ENCODE measurements around the gene C22orf31.
"Not testable (repeated sequence)": the region's sequence is repeated elsewhere in the genome, so short reads cannot be mapped to it uniquely, and the experiment has no call there.

C22orf31 gene

GRCh38 chr22:29061773-29062172 is at the start of gene C22orf31:
Gene C22orf31 (minus strand): TSS chr22:29061831. CDS start chr22:29061792, 39 bp downstream.
- DNase-seq: no peak

- DNase-seq: no peak
Observed at GRCh38 chr22:29110946-29111345, 49.3 kb upstream of the C22orf31 start.

- no peak for DNase-seq
Observed at GRCh38 chr22:29109822-29110221, 48.2 kb upstream of the C22orf31 start.

- DNase-seq: no peak
Observed at GRCh38 chr22:29108137-29108536, 46.5 kb upstream of the C22orf31 start.

GRCh38 chr22:29106839-29107238 is 45.2 kb upstream of the C22orf31 start:
- DNase-seq: no peak

- no peak for DNase-seq
Observed at GRCh38 chr22:29105468-29105867, 43.8 kb upstream of the C22orf31 start.

GRCh38 chr22:29103121-29103520 is 41.5 kb upstream of the C22orf31 start:
- DNase-seq: no peak

- no peak for DNase-seq
Observed at GRCh38 chr22:29102300-29102699, 40.7 kb upstream of the C22orf31 start.

- DNase-seq: no peak
Observed at GRCh38 chr22:29098296-29098695, 36.7 kb upstream of the C22orf31 start.

- DNase-seq: peak in 7 of 56 donors; percentile 5 to 35 (median 18)
Observed at GRCh38 chr22:29096736-29097669, 35.4 kb upstream of the C22orf31 start.

GRCh38 chr22:29095459-29095858 is 33.8 kb upstream of the C22orf31 start:
- no peak for DNase-seq

GRCh38 chr22:29093501-29094300 is 32.1 kb upstream of the C22orf31 start:
- peak in 6 of 56 donors; percentile 4 to 28 (median 18) for DNase-seq

- DNase-seq: no peak
Observed at GRCh38 chr22:29093030-29093429, 31.4 kb upstream of the C22orf31 start.

GRCh38 chr22:29092243-29092642 is 30.6 kb upstream of the C22orf31 start:
- DNase-seq: no peak

GRCh38 chr22:29090039-29090438 is 28.4 kb upstream of the C22orf31 start:
- DNase-seq: no peak

GRCh38 chr22:29089507-29089906 is 27.9 kb upstream of the C22orf31 start:
- DNase-seq: no peak

GRCh38 chr22:29088809-29089208 is 27.2 kb upstream of the C22orf31 start:
- no peak for DNase-seq

- no peak for DNase-seq
Observed at GRCh38 chr22:29087012-29087411, 25.4 kb upstream of the C22orf31 start.

GRCh38 chr22:29083933-29084591 is 22.4 kb upstream of the C22orf31 start:
- DNase-seq: no peak

GRCh38 chr22:29083576-29083932 is 21.9 kb upstream of the C22orf31 start:
- not testable (repeated sequence) for DNase-seq

GRCh38 chr22:29082826-29083545 is 21.4 kb upstream of the C22orf31 start:
- DNase-seq: no peak

All from nucleus accumbens (tissue), 56 donors.